Lower leg skin (tissue), 4 donors: ENCODE results near the gene SUMF2. TPM values are rescaled to one million over a fixed set of nuclear protein-coding genes. Genes with fewer than 3 reads are reported as not detected.
A peak's percentile ranks its signal among the peaks of the same experiment; 100 is the strongest.
"Not testable (repeated sequence)": the region's sequence is repeated elsewhere in the genome, so short reads cannot be mapped to it uniquely, and the experiment has no call there.

Experiments
- DNase-seq, 2 donors: peaks; one replicate each; pipeline ENCODE4 v3.0.0-alpha.2; 2019; ENCODE audit warnings: low spot score in 2 of 2
- H3K4me3 ChIP-seq: fragments of 200-600 bp; sonication (generic); 2 replicates; pipeline ENCODE4 v1.5.1; 2017; ENCODE audit warnings: mild to moderate bottlenecking, low read depth; ENCODE audit not compliant: poor library complexity, severe bottlenecking
- CTCF ChIP-seq, 3 donors: fragments of 450-650 bp; IDR thresholded peaks; one replicate each; pipeline ENCODE4 v1.5.1; 2016; ENCODE audit warnings: antibody characterized with exemption in 3 of 3, mild to moderate bottlenecking in 3 of 3, moderate library complexity in 2 of 3
- POLR2A ChIP-seq, 2 donors: fragments of 450-650 bp; IDR thresholded peaks; one replicate each; pipeline ENCODE4 v1.6.1; 2016 to 2017; ENCODE audit warnings: antibody characterized with exemption in 2 of 2, mild to moderate bottlenecking in 1 of 2, moderate library complexity in 1 of 2
- WGBS, 2 donors: methylation state at CpG; one replicate each; pipeline ENCODE4 v1.1.5; 2018; 5-methylcytosine and 5-hydroxymethylcytosine counted together
- intact Hi-C: fragments of 100-400 bp; cut with DNase I; formaldehyde crosslinking; loops from one replicate; pipeline ENCODE4 v1.15.0; 2023; ENCODE audit warnings: low total_unique reads
- total RNA-seq, 4 donors: library from RNA; depleted of rRNA; stranded (reverse); fragments of >200 nt; gene quantifications; one replicate each; pipeline ENCODE4 v1.1.0, GENCODE V29; 2016

Gene SUMF2
- 100 to 1,000 TPM in 2 of 4 donors, 10 to 100 TPM in 2; 74.5 to 117 (median 107) TPM for total RNA-seq

GRCh38 chr7:56063882-56064625 is at the start of gene SUMF2:
SUMF2 (plus strand) TSS chr7:56064286; CDS start chr7:56064312, 26 bp downstream.
- peak; percentile 84 to 98 for DNase-seq
- intact Hi-C loops: no loop called here

GRCh38 chr7:56017015-56017414 is 47.1 kb upstream of the SUMF2 start:
- WGBS, 2 donors: 92 to 95% methylated on average over 3 of the region's 3 CpGs
- H3K4me3 ChIP-seq, intact Hi-C loops, DNase-seq: not testable (repeated sequence)

More at GRCh38 chr7:56063882-56064625, at the start of gene SUMF2:
- no peak for TF ChIP-seq CTCF (IDR thresholded peaks at IDR 0.05)
- no peak for TF ChIP-seq POLR2A (IDR thresholded peaks at IDR 0.05)
- H3K4me3 ChIP-seq: peak within 1 kb of the TSS; percentile 79
- WGBS, 2 donors: 0% methylated on average over 31 to 49 of the region's 49 CpGs

- no peak for DNase-seq
- no peak for TF ChIP-seq POLR2A (IDR thresholded peaks at IDR 0.05)
- no peak for TF ChIP-seq CTCF (IDR thresholded peaks at IDR 0.05)
- H3K4me3 ChIP-seq: no peak overlapping the region
- intact Hi-C loops: no loop called here
- WGBS, 2 donors: 81 to 95% methylated on average over 8 to 9 of the region's 9 CpGs
Measured at GRCh38 chr7:56019501-56019900, 44.6 kb upstream of the SUMF2 start.

GRCh38 chr7:56023500-56023899 is 40.6 kb upstream of the SUMF2 start:
- no peak for TF ChIP-seq POLR2A (IDR thresholded peaks at IDR 0.05)
- no peak for TF ChIP-seq CTCF (IDR thresholded peaks at IDR 0.05)
- intact Hi-C loops: no loop called here
- H3K4me3 ChIP-seq: no peak overlapping the region
- DNase-seq: no peak

GRCh38 chr7:56026538-56026937 is 37.5 kb upstream of the SUMF2 start:
- intact Hi-C loops: no loop called here
- DNase-seq: no peak
- no peak overlapping the region for H3K4me3 ChIP-seq
- no peak for TF ChIP-seq CTCF (IDR thresholded peaks at IDR 0.05)
- TF ChIP-seq POLR2A (IDR thresholded peaks at IDR 0.05): no peak
- 94 to 100% methylated on average over 2 of the region's 2 CpGs for WGBS, 2 donors

- H3K4me3 ChIP-seq: no peak overlapping the region
- intact Hi-C loops: no loop called here
- no peak for DNase-seq
- 89 to 90% methylated on average over 9 of the region's 9 CpGs for WGBS, 2 donors
- TF ChIP-seq POLR2A (IDR thresholded peaks at IDR 0.05): no peak
- no peak for TF ChIP-seq CTCF (IDR thresholded peaks at IDR 0.05)
Measured at GRCh38 chr7:56028942-56029630, 35.0 kb upstream of the SUMF2 start.
